CD4-positive, alpha-beta T cell (primary cell): ENCODE data around the gene NDUFA7. TPM values are rescaled to one million over a fixed set of nuclear protein-coding genes. Genes with fewer than 3 reads are reported as not detected.
A peak's percentile ranks its signal among the peaks of the same experiment; 100 is the strongest.
"Not testable (repeated sequence)": the region's sequence is repeated elsewhere in the genome, so short reads cannot be mapped to it uniquely, and the experiment has no call there.

Experiments
- ATAC-seq: fragments of 200-7000 bp; cut with Tn5 transposase; one replicate; pipeline ENCODE4 v1.10.0; 2022; ENCODE audit warnings: mild to moderate bottlenecking; ENCODE audit not compliant: poor library complexity
- CTCF ChIA-PET: fragments of 350-600 bp; sonication (Branson Sonifier 250); formaldehyde crosslinking; loops from one replicate; lab custom pipeline; 2021; ENCODE audit warnings: antibody characterized with exemption, inconsistent platforms; lab: Charles Lee
- POLR2A ChIA-PET: fragments of 350-600 bp; sonication (Branson Sonifier 250); formaldehyde crosslinking; loops from one replicate; lab custom pipeline; 2021; ENCODE audit warnings: antibody characterized with exemption, inconsistent platforms; lab: Charles Lee
- DNase-seq, 14 experiments: peaks; one replicate each; pipeline ENCODE4 v3.0.0-alpha.2; 2013 to 2020; ENCODE audit warnings: mixed read lengths in 2 of 14
- H3K27ac ChIP-seq, 2 donors: one replicate each; pipeline versions ENCODE4 v1.5.1 to v1.7.0; 2013; ENCODE audit warnings: low read length in 2 of 2, low read depth in 1 of 2, mild to moderate bottlenecking in 1 of 2
- H3K27me3 ChIP-seq, 2 experiments: 1 replicate in 1 of 2; 2 replicates in 1 of 2; pipeline versions ENCODE4 v1.6.1 to v1.7.0; 2013; ENCODE audit warnings: low read length in 2 of 2, control low read depth in 1 of 2, mild to moderate bottlenecking in 1 of 2, moderate library complexity in 1 of 2; ENCODE audit not compliant: insufficient read depth in 2 of 2, control insufficient read depth in 1 of 2
- H3K36me3 ChIP-seq: one replicate; pipeline ENCODE4 v1.6.1; 2013; ENCODE audit warnings: low read length, control low read depth; ENCODE audit not compliant: insufficient read depth
- H3K4me1 ChIP-seq: one replicate; pipeline ENCODE4 v1.6.1; 2013; ENCODE audit warnings: low read length, control low read depth; ENCODE audit not compliant: insufficient read depth
- H3K4me3 ChIP-seq: one replicate; pipeline ENCODE4 v1.5.1; 2013; ENCODE audit warnings: mild to moderate bottlenecking, low read length, moderate library complexity
- H3K9me3 ChIP-seq, 2 experiments: 1 replicate in 1 of 2; 2 replicates in 1 of 2; pipeline versions ENCODE4 v1.6.1 to v1.7.0; 2013; ENCODE audit warnings: low read length in 2 of 2, mild to moderate bottlenecking in 2 of 2, control low read depth in 1 of 2, moderate library complexity in 1 of 2; ENCODE audit not compliant: control insufficient read depth in 1 of 2, insufficient read depth in 1 of 2
- H3K27ac Mint-ChIP-seq: one replicate; pipeline ENCODE4 v1.8.0; 2020; ENCODE audit warnings: mixed read lengths
- H3K27me3 Mint-ChIP-seq: one replicate; pipeline ENCODE4 v1.8.0; 2021; ENCODE audit warnings: mixed read lengths
- H3K36me3 Mint-ChIP-seq: one replicate; pipeline ENCODE4 v1.8.0; 2021; ENCODE audit warnings: low read depth, mixed read lengths
- H3K4me1 Mint-ChIP-seq: one replicate; pipeline ENCODE4 v1.8.0; 2021; ENCODE audit warnings: low read depth, mixed read lengths
- H3K4me3 Mint-ChIP-seq: one replicate; pipeline ENCODE4 v1.8.0; 2020; ENCODE audit warnings: mild to moderate bottlenecking, mixed read lengths
- H3K9me3 Mint-ChIP-seq: one replicate; pipeline ENCODE4 v1.8.0; 2020; ENCODE audit warnings: mixed read lengths
- CTCF ChIP-seq: fragments of 200-600 bp; IDR thresholded peaks from one replicate; pipeline ENCODE4 v1.8.0; 2022; ENCODE audit warnings: antibody characterized with exemption, mild to moderate bottlenecking
- intact Hi-C, 2 experiments: fragments of 100-400 bp; cut with DNase I in 1 of 2; cut with micrococcal nuclease in 1 of 2; formaldehyde crosslinking; loops; one replicate each; pipeline versions ENCODE4 v1.15.1 to v1.9.0; 2023 to 2025; cut with DNase I, micrococcal nuclease
- total RNA-seq, 174 experiments: library from RNA in 2 of 174; stranded (reverse) in 2 of 174; gene quantifications; one replicate each; pipeline ENCODE4 v1.2.3 and lab custom pipeline; 2021 to 2026

The NDUFA7 gene
- total RNA-seq, 2 experiments from 2014 or later, result 42.0 to 42.7 TPM

GRCh38 chr19:8352134-8352827, 31.1 kb upstream of the NDUFA7 start:
- no peaks in the 10 kb centered on the region for H3K36me3 ChIP-seq
- Mint-ChIP-seq H3K27me3 (peaks cover 26% of the 10 kb centered on the region), H3K4me1 (peaks cover 4% of the 10 kb centered on the region), H3K4me3 (no peak overlapping the region), H3K9me3 (no peaks in the 10 kb centered on the region), H3K36me3 (no peaks in the 10 kb centered on the region), H3K27ac (no peak overlapping the region)
- no peak for DNase-seq
- ChIA-PET CTCF (interaction anchor here (0.6 kb wide), 1 partner anchor 8 kb away, joined by 3 read pairs; no protein-coding TSS in a partner anchor), POLR2A (no interaction called here)
- ATAC-seq, result no peak
- intact Hi-C loops, result loop anchor here in 1 of 2 experiments (10.0 kb wide), 2 partner anchors 233 to 723 kb away; no protein-coding TSS in a partner anchor
- H3K4me1 ChIP-seq, result peaks cover 6% of the 10 kb centered on the region
- H3K9me3 ChIP-seq, result no peaks in the 10 kb centered on the region
- H3K4me3 ChIP-seq, result no peak overlapping the region
- H3K27me3 ChIP-seq, result peaks cover 2 to 14% of the 10 kb centered on the region in 2 experiments
- no peak overlapping the region for H3K27ac ChIP-seq
- TF ChIP-seq CTCF, result no peak

GRCh38 chr19:8349629-8350372, 28.6 kb upstream of the NDUFA7 start:
- H3K4me1 Mint-ChIP-seq, H3K36me3 ChIP-seq, ATAC-seq, H3K4me3 ChIP-seq, H3K9me3 Mint-ChIP-seq, DNase-seq, CTCF ChIA-PET, H3K4me1 ChIP-seq, H3K36me3 Mint-ChIP-seq, H3K27ac Mint-ChIP-seq, H3K9me3 ChIP-seq, H3K4me3 Mint-ChIP-seq, H3K27ac ChIP-seq: not testable (repeated sequence)
- intact Hi-C loops, result loop anchor here in 1 of 2 experiments (10.0 kb wide), 2 partner anchors 235 to 725 kb away; no protein-coding TSS in a partner anchor
- peaks cover 2 to 14% of the 10 kb centered on the region in 2 experiments for H3K27me3 ChIP-seq
- POLR2A ChIA-PET, result interaction anchor here (0.7 kb wide), 1 partner anchor 70 kb away, joined by 4 read pairs; no protein-coding TSS in a partner anchor
- peaks cover 26% of the 10 kb centered on the region for H3K27me3 Mint-ChIP-seq

- ChIA-PET CTCF (interaction anchor here (0.7 to 3.3 kb wide), 2 partner anchors 9 to 10 kb away, joined by 3 to 17 read pairs; no protein-coding TSS in a partner anchor), POLR2A (interaction anchor here (0.7 to 2.4 kb wide), 5 partner anchors 22 to 299 kb away, joined by 3 to 7 read pairs (median 3); partner anchors contain the start of genes NDUFA7, RAB11B, RPS28 and ZNF414)
- no peaks in the 10 kb centered on the region for H3K9me3 ChIP-seq
- no peaks in the 10 kb centered on the region for H3K27me3 ChIP-seq
- peak overlapping the region; percentile 83 for H3K4me3 ChIP-seq
- Mint-ChIP-seq H3K4me3 (peak overlapping the region; percentile 81), H3K9me3 (no peaks in the 10 kb centered on the region), H3K27me3 (peaks cover 12% of the 10 kb centered on the region), H3K36me3 (no peaks in the 10 kb centered on the region), H3K4me1 (peaks cover 8% of the 10 kb centered on the region), H3K27ac (no peak overlapping the region)
- peaks cover 21% of the 10 kb centered on the region for H3K4me1 ChIP-seq
- H3K36me3 ChIP-seq, result no peaks in the 10 kb centered on the region
- TF ChIP-seq CTCF, result no peak
- no peak for DNase-seq
- no peak overlapping the region for H3K27ac ChIP-seq
- intact Hi-C loops, result no loop called here
- ATAC-seq, result no peak
These were observed 22.3 kb upstream of the NDUFA7 start for GRCh38 chr19:8343483-8343844.
